OCI-LY7 (cell line): ENCODE data around the gene STRC.
"Not testable (repeated sequence)": the region's sequence is repeated elsewhere in the genome, so short reads cannot be mapped to it uniquely, and the experiment has no call there.

ENCODE experiments used
- EZH2phosphoT487 ChIP-seq: fragments of 200-600 bp; sonication (generic); IDR thresholded peaks from 2 replicates; pipeline ENCODE4 v1.6.1; 2018; ENCODE audit warnings: low read depth, borderline replicate concordance, mild to moderate bottlenecking, mixed run types, antibody characterized with exemption, low read length, moderate library complexity, mixed read lengths
- TF ChIP-seq, protein P1 (sequence below): fragments of 200-600 bp; sonication (generic); conservative IDR thresholded peaks from 2 replicates; pipeline ENCODE4 v1.5.1; 2014; ENCODE audit warnings: mild to moderate bottlenecking, antibody characterized with exemption, low read length, moderate library complexity, mixed read lengths

DNA sequence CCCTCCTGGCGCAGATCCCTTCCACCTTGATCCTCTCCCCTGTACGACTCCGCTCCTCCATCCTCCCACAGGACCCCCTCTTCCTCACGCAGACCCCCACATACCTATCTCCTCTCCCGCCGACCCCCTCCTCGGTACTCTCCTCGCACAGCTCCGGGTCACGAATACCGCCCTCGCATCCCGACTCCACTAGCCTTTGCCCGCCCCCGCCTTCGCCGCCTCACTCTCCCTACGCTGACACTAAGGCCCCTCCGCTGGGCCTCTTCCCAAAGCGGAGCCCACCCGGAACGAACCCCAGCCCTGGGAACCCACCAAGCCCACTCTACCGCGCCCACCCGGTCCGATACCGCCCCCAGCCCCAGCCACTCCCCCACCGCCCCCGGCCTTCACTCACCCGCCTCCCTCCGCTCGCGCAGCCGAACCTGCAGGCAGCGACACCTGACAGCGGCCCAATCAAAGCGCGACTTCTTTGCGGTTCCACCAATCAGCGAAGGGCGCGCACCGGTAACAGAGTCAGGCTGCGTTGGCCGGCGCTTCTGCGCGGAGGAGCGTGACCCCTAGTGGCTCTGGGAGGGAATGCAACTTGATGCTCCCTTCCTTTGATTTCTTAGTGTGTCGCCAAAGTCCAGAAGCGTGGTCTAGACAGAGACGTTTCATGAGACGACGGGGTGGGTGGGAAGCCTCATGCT is 28.7 kb downstream of the STRC start, which contains the start of gene PPIP5K1:
- TF ChIP-seq, protein P1, sequence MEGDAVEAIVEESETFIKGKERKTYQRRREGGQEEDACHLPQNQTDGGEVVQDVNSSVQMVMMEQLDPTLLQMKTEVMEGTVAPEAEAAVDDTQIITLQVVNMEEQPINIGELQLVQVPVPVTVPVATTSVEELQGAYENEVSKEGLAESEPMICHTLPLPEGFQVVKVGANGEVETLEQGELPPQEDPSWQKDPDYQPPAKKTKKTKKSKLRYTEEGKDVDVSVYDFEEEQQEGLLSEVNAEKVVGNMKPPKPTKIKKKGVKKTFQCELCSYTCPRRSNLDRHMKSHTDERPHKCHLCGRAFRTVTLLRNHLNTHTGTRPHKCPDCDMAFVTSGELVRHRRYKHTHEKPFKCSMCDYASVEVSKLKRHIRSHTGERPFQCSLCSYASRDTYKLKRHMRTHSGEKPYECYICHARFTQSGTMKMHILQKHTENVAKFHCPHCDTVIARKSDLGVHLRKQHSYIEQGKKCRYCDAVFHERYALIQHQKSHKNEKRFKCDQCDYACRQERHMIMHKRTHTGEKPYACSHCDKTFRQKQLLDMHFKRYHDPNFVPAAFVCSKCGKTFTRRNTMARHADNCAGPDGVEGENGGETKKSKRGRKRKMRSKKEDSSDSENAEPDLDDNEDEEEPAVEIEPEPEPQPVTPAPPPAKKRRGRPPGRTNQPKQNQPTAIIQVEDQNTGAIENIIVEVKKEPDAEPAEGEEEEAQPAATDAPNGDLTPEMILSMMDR: not testable (repeated sequence)
- TF ChIP-seq EZH2phosphoT487: not testable (repeated sequence)
